ENCODE results near the gene CLSTN2.

GRCh38 chr3:140316466-140316865, 381.5 kb downstream of the CLSTN2 start:
- TF ChIP-seq, protein P1, sequence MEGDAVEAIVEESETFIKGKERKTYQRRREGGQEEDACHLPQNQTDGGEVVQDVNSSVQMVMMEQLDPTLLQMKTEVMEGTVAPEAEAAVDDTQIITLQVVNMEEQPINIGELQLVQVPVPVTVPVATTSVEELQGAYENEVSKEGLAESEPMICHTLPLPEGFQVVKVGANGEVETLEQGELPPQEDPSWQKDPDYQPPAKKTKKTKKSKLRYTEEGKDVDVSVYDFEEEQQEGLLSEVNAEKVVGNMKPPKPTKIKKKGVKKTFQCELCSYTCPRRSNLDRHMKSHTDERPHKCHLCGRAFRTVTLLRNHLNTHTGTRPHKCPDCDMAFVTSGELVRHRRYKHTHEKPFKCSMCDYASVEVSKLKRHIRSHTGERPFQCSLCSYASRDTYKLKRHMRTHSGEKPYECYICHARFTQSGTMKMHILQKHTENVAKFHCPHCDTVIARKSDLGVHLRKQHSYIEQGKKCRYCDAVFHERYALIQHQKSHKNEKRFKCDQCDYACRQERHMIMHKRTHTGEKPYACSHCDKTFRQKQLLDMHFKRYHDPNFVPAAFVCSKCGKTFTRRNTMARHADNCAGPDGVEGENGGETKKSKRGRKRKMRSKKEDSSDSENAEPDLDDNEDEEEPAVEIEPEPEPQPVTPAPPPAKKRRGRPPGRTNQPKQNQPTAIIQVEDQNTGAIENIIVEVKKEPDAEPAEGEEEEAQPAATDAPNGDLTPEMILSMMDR (IDR thresholded peaks at IDR 0.05), result no peak
- no peak for TF ChIP-seq POLR2A (IDR thresholded peaks at IDR 0.05)
